NCI-H2081 treated with DMSO at 0.1 percent for 48 hours (cell line): ENCODE measurements around the gene DSCAM.
A peak's percentile ranks its signal among the peaks of the same experiment; 100 is the strongest.

Source experiments
- DNase-seq: peaks from one replicate; lab custom pipeline; 2025; lab: John Stamatoyannopoulos, UW

DSCAM gene

GRCh38 chr21:40534886-40535285 lies 312.1 kb downstream of the DSCAM start:
- no peak for DNase-seq

- DNase-seq: no peak
Measured at GRCh38 chr21:40531431-40532110, 315.4 kb downstream of the DSCAM start.

- DNase-seq: no peak
Measured at GRCh38 chr21:40531016-40531415, 315.9 kb downstream of the DSCAM start.

GRCh38 chr21:40517646-40518045 lies 329.3 kb downstream of the DSCAM start:
- DNase-seq: no peak

GRCh38 chr21:40516335-40516734 lies 330.6 kb downstream of the DSCAM start:
- DNase-seq: no peak

GRCh38 chr21:40512590-40512989 lies 334.4 kb downstream of the DSCAM start:
- DNase-seq: no peak

GRCh38 chr21:40507978-40508377 lies 339.0 kb downstream of the DSCAM start:
- DNase-seq: no peak

GRCh38 chr21:40505681-40506080 lies 341.3 kb downstream of the DSCAM start:
- DNase-seq: no peak

GRCh38 chr21:40505244-40505643 lies 341.7 kb downstream of the DSCAM start:
- no peak for DNase-seq

GRCh38 chr21:40504825-40505224 lies 342.1 kb downstream of the DSCAM start:
- DNase-seq: no peak

GRCh38 chr21:40496116-40496515 lies 350.8 kb downstream of the DSCAM start:
- DNase-seq: no peak

- DNase-seq: no peak
Measured at GRCh38 chr21:40490408-40490807, 356.6 kb downstream of the DSCAM start.

- DNase-seq: no peak
Measured at GRCh38 chr21:40489001-40489400, 358.0 kb downstream of the DSCAM start.

GRCh38 chr21:40481764-40482163 lies 365.2 kb downstream of the DSCAM start:
- DNase-seq: no peak

GRCh38 chr21:40474513-40474912 lies 372.4 kb downstream of the DSCAM start:
- no peak for DNase-seq

GRCh38 chr21:40472013-40472412 lies 374.9 kb downstream of the DSCAM start:
- DNase-seq: no peak

- DNase-seq: no peak
Measured at GRCh38 chr21:40471103-40471502, 375.9 kb downstream of the DSCAM start.

GRCh38 chr21:40466893-40467483 lies 380.0 kb downstream of the DSCAM start:
- DNase-seq: peak; percentile 1

- no peak for DNase-seq
Measured at GRCh38 chr21:40465382-40465781, 381.6 kb downstream of the DSCAM start.

- DNase-seq: no peak
Measured at GRCh38 chr21:40463176-40463575, 383.8 kb downstream of the DSCAM start.

- DNase-seq: no peak
Measured at GRCh38 chr21:40461008-40461407, 385.9 kb downstream of the DSCAM start.

GRCh38 chr21:40457741-40458140 lies 389.2 kb downstream of the DSCAM start:
- no peak for DNase-seq

GRCh38 chr21:40454057-40454456 lies 392.9 kb downstream of the DSCAM start:
- DNase-seq: no peak

- no peak for DNase-seq
Measured at GRCh38 chr21:40453183-40453582, 393.8 kb downstream of the DSCAM start.
